GM23338 (cell line): ENCODE data around the gene RPL14. TPM values are rescaled to one million over a fixed set of nuclear protein-coding genes. Genes with fewer than 3 reads are reported as not detected.
A peak's percentile ranks its signal among the peaks of the same experiment; 100 is the strongest.

Source experiments
- ATAC-seq: fragments of 200-7000 bp; cut with Tn5 transposase; 3 replicates; pipeline ENCODE4 v1.9.1; 2020
- DNase-seq: peaks from one replicate; pipeline ENCODE4 v3.0.0-alpha.2; 2015; ENCODE audit warnings: low spot score
- H2AFZ ChIP-seq: fragments of 200-600 bp; sonication (generic); 2 replicates; pipeline ENCODE4 v1.8.0; 2016; ENCODE audit warnings: antibody characterized with exemption, mild to moderate bottlenecking, moderate library complexity
- H3F3A ChIP-seq: fragments of 200-600 bp; sonication (generic); replicated peaks from 2 replicates; pipeline ENCODE4 v1.8.0; 2017; ENCODE audit warnings: antibody characterized with exemption, mixed run types, low read depth
- H3K27ac ChIP-seq: fragments of 200-600 bp; sonication (generic); 2 replicates; pipeline ENCODE4 v1.6.1; 2016; ENCODE audit warnings: low read depth
- H3K27me3 ChIP-seq: fragments of 200-600 bp; sonication (generic); 2 replicates; pipeline ENCODE4 v1.8.0; 2016; ENCODE audit warnings: mild to moderate bottlenecking, mixed run types, moderate library complexity; ENCODE audit not compliant: insufficient read depth
- H3K36me3 ChIP-seq: fragments of 200-600 bp; sonication (generic); 2 replicates; pipeline ENCODE4 v1.8.0; 2016; ENCODE audit warnings: mild to moderate bottlenecking; ENCODE audit not compliant: insufficient read depth
- H3K4me1 ChIP-seq: fragments of 200-600 bp; sonication (generic); 2 replicates; pipeline ENCODE4 v1.8.0; 2016; ENCODE audit warnings: mild to moderate bottlenecking, moderate library complexity; ENCODE audit not compliant: insufficient read depth
- H3K4me2 ChIP-seq: fragments of 200-600 bp; sonication (generic); 2 replicates; pipeline ENCODE4 v1.7.1; 2017; ENCODE audit warnings: mixed run types
- H3K4me3 ChIP-seq: fragments of 200-600 bp; sonication (generic); 2 replicates; pipeline ENCODE4 v1.6.1; 2016; ENCODE audit warnings: mixed run types
- H3K79me2 ChIP-seq: fragments of 200-600 bp; sonication (generic); replicated peaks from 2 replicates; pipeline ENCODE4 v1.8.0; 2017; ENCODE audit warnings: mild to moderate bottlenecking; ENCODE audit not compliant: insufficient read depth
- H3K9me2 ChIP-seq: fragments of 200-600 bp; sonication (generic); 2 replicates; pipeline ENCODE4 v1.8.0; 2017; ENCODE audit not compliant: insufficient read depth
- H4K20me1 ChIP-seq: fragments of 200-600 bp; sonication (generic); replicated peaks from 2 replicates; pipeline ENCODE4 v1.8.0; 2017; ENCODE audit warnings: mild to moderate bottlenecking; ENCODE audit not compliant: insufficient read depth
- H3K27ac Mint-ChIP-seq: 2 replicates; pipeline ENCODE4 v1.8.0; 2020; ENCODE audit warnings: inconsistent platforms, mild to moderate bottlenecking, moderate library complexity, mixed read lengths
- H3K27me3 Mint-ChIP-seq: 3 replicates; pipeline ENCODE4 v1.8.0; 2022; ENCODE audit warnings: low read depth, mild to moderate bottlenecking, moderate library complexity, mixed read lengths, inconsistent platforms; ENCODE audit not compliant: insufficient read depth, poor library complexity
- H3K36me3 Mint-ChIP-seq: 3 replicates; pipeline ENCODE4 v1.8.0; 2021; ENCODE audit warnings: low read depth, mild to moderate bottlenecking, inconsistent platforms, moderate library complexity, mixed read lengths
- H3K4me1 Mint-ChIP-seq: 3 replicates; pipeline ENCODE4 v1.8.0; 2020; ENCODE audit warnings: mild to moderate bottlenecking, inconsistent platforms, mixed read lengths
- H3K4me3 Mint-ChIP-seq: 3 replicates; pipeline ENCODE4 v1.8.0; 2021; ENCODE audit warnings: moderate library complexity, mild to moderate bottlenecking, inconsistent platforms, mixed read lengths
- H3K9me3 Mint-ChIP-seq: 3 replicates; pipeline ENCODE4 v1.8.0; 2020; ENCODE audit warnings: moderate library complexity, mild to moderate bottlenecking, inconsistent platforms, mixed read lengths
- CREB1 ChIP-seq: fragments of 250-450 bp; sonication (Bioruptor Pico); IDR thresholded peaks from 2 replicates; pipeline ENCODE4 v1.5.0; 2020; ENCODE audit warnings: low read depth, mild to moderate bottlenecking, moderate library complexity
- EZH2 ChIP-seq: fragments of 200-600 bp; sonication (generic); IDR thresholded peaks from one replicate; pipeline ENCODE4 v1.8.0; 2017; ENCODE audit warnings: antibody characterized with exemption, mild to moderate bottlenecking, low read depth; ENCODE audit not compliant: unreplicated experiment
- EZH2phosphoT487 ChIP-seq: fragments of 200-600 bp; sonication (generic); IDR thresholded peaks from one replicate; pipeline ENCODE4 v1.8.1; 2018; ENCODE audit warnings: antibody characterized with exemption; ENCODE audit not compliant: unreplicated experiment
- JUNB ChIP-seq: IDR thresholded peaks from one replicate; pipeline ENCODE4 v1.6.1; 2016; ENCODE audit warnings: antibody characterized with exemption; ENCODE audit not compliant: unreplicated experiment
- NANOG ChIP-seq: IDR thresholded peaks from 2 replicates; pipeline ENCODE4 v1.6.1; 2016; ENCODE audit warnings: antibody characterized with exemption, borderline replicate concordance
- POLR2AphosphoS5 ChIP-seq: IDR thresholded peaks from 2 replicates; pipeline ENCODE4 v1.6.1; 2016; ENCODE audit warnings: antibody characterized with exemption, low read depth
- STAT1 ChIP-seq: IDR thresholded peaks from one replicate; pipeline ENCODE4 v1.6.1; 2016; ENCODE audit warnings: antibody characterized with exemption; ENCODE audit not compliant: unreplicated experiment
- ZNF114 ChIP-seq: fragments of 250-450 bp; sonication (Bioruptor Pico); IDR thresholded peaks from 2 replicates; pipeline ENCODE4 v1.5.0; 2020; ENCODE audit warnings: mild to moderate bottlenecking, moderate library complexity
- ZNF331 ChIP-seq: fragments of 250-450 bp; sonication (Bioruptor Pico); IDR thresholded peaks from 2 replicates; pipeline ENCODE4 v1.5.0; 2020; ENCODE audit warnings: low read depth, mild to moderate bottlenecking, moderate library complexity
- polyA plus RNA-seq: library from polyadenylated mRNA; unstranded; fragments of >200 nt; fragmentation: Nextera tagmentation; extraction: Ambion mirVana; gene quantifications from 2 replicates; pipeline ENCODE4 v1.2.1, GENCODE V29; 2016
- total RNA-seq: library from RNA; depleted of rRNA; stranded (reverse); fragments of >200 nt; shearing (Covaris generic); gene quantifications from 2 replicates; pipeline ENCODE4 v1.2.3, GENCODE V29; 2014
- TF ChIP-seq, protein P1 (sequence below): fragments of 250-450 bp; sonication (Bioruptor Pico); IDR thresholded peaks from 2 replicates; pipeline ENCODE4 v1.5.0; 2020; ENCODE audit warnings: mild to moderate bottlenecking, moderate library complexity
- TF ChIP-seq, protein P2 (sequence below): IDR thresholded peaks from 2 replicates; pipeline ENCODE4 v1.6.1; 2016; ENCODE audit warnings: antibody characterized with exemption
- TF ChIP-seq, protein P3 (sequence below), 2 experiments: fragments of 200-600 bp in 1 of 2; sonication (generic) in 1 of 2; conservative IDR thresholded peaks; 2 replicates each; pipeline versions ENCODE4 v1.5.1 to v1.6.1; 2016 to 2017; ENCODE audit warnings: antibody characterized with exemption in 2 of 2, low read depth in 2 of 2, mild to moderate bottlenecking in 2 of 2, moderate library complexity in 1 of 2
- TF ChIP-seq, protein P4 (sequence below): IDR thresholded peaks from one replicate; pipeline ENCODE4 v1.6.1; 2018; ENCODE audit warnings: antibody characterized with exemption; ENCODE audit not compliant: unreplicated experiment

The RPL14 gene
- total and polyA plus RNA-seq, 2 experiments from 2014 or later, result 596 to 1,748 TPM

DNA sequence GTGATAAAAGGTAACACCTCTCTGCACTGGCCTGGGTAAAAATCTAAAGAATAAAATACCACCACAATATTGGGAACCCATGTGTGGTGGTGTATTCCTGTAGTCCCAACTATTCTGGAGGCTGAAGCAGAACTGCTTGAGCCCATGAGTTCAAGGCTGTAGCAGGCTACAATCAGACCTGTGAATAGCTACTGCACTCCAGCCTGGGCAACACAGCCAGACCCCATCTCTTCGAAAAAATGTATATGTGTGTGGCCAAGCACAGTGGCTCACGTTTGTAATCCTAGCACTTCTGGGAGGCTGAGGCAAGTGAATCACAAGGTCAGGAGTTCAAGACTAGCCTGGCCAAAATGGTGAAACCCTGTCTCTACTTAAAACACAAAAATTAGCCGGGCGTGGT, 1.8 kb upstream of the RPL14 start:
- no peaks in the 10 kb centered on the region for H3K9me2 ChIP-seq
- no peak overlapping the region for H3K4me3 ChIP-seq
- Mint-ChIP-seq H3K4me1 (peaks cover 24% of the 10 kb centered on the region), H3K4me3 (peak overlapping the region; percentile 93; the same call in 2 of the 3 replicates), H3K27me3 (peaks cover 6% of the 10 kb centered on the region), H3K9me3 (no peaks in the 10 kb centered on the region), H3K27ac (no peak overlapping the region), H3K36me3 (peaks cover 37% of the 10 kb centered on the region)
- no peaks in the 10 kb centered on the region for H3K27me3 ChIP-seq
- ATAC-seq (no peak), DNase-seq (no peak)
- no peak overlapping the region for H3K4me2 ChIP-seq
- H4K20me1 ChIP-seq, result peaks cover 24% of the 10 kb centered on the region
- H3K79me2 ChIP-seq, result peaks cover 30% of the 10 kb centered on the region
- H2AFZ ChIP-seq, result no peak overlapping the region
- peaks cover 25% of the 10 kb centered on the region for H3K36me3 ChIP-seq
- H3K4me1 ChIP-seq, result peaks cover 15% of the 10 kb centered on the region
- H3K27ac ChIP-seq, result no peak overlapping the region
- peaks cover 20% of the 10 kb centered on the region for H3F3A ChIP-seq
- TF ChIP-seq, protein P1, sequence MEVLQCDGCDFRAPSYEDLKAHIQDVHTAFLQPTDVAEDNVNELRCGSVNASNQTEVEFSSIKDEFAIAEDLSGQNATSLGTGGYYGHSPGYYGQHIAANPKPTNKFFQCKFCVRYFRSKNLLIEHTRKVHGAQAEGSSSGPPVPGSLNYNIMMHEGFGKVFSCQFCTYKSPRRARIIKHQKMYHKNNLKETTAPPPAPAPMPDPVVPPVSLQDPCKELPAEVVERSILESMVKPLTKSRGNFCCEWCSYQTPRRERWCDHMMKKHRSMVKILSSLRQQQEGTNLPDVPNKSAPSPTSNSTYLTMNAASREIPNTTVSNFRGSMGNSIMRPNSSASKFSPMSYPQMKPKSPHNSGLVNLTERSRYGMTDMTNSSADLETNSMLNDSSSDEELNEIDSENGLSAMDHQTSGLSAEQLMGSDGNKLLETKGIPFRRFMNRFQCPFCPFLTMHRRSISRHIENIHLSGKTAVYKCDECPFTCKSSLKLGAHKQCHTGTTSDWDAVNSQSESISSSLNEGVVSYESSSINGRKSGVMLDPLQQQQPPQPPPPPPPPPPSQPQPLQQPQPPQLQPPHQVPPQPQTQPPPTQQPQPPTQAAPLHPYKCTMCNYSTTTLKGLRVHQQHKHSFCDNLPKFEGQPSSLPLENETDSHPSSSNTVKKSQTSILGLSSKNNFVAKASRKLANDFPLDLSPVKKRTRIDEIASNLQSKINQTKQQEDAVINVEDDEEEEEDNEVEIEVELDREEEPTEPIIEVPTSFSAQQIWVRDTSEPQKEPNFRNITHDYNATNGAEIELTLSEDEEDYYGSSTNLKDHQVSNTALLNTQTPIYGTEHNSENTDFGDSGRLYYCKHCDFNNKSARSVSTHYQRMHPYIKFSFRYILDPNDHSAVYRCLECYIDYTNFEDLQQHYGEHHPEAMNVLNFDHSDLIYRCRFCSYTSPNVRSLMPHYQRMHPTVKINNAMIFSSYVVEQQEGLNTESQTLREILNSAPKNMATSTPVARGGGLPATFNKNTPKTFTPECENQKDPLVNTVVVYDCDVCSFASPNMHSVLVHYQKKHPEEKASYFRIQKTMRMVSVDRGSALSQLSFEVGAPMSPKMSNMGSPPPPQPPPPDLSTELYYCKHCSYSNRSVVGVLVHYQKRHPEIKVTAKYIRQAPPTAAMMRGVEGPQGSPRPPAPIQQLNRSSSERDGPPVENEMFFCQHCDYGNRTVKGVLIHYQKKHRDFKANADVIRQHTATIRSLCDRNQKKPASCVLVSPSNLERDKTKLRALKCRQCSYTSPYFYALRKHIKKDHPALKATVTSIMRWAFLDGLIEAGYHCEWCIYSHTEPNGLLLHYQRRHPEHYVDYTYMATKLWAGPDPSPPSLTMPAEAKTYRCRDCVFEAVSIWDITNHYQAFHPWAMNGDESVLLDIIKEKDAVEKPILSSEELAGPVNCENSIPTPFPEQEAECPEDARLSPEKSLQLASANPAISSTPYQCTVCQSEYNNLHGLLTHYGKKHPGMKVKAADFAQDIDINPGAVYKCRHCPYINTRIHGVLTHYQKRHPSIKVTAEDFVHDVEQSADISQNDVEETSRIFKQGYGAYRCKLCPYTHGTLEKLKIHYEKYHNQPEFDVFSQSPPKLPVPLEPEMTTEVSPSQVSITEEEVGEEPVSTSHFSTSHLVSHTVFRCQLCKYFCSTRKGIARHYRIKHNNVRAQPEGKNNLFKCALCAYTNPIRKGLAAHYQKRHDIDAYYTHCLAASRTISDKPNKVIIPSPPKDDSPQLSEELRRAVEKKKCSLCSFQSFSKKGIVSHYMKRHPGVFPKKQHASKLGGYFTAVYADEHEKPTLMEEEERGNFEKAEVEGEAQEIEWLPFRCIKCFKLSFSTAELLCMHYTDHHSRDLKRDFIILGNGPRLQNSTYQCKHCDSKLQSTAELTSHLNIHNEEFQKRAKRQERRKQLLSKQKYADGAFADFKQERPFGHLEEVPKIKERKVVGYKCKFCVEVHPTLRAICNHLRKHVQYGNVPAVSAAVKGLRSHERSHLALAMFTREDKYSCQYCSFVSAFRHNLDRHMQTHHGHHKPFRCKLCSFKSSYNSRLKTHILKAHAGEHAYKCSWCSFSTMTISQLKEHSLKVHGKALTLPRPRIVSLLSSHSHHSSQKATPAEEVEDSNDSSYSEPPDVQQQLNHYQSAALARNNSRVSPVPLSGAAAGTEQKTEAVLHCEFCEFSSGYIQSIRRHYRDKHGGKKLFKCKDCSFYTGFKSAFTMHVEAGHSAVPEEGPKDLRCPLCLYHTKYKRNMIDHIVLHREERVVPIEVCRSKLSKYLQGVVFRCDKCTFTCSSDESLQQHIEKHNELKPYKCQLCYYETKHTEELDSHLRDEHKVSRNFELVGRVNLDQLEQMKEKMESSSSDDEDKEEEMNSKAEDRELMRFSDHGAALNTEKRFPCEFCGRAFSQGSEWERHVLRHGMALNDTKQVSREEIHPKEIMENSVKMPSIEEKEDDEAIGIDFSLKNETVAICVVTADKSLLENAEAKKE, result no peak
- TF ChIP-seq EZH2phosphoT487 (no peak), ZNF114 (no peak), STAT1 (no peak), JUNB (no peak), CREB1 (CRISPR knock-in tag) (no peak), POLR2AphosphoS5 (no peak), EZH2 (no peak), NANOG (no peak), ZNF331 (CRISPR knock-in tag) (no peak)
- TF ChIP-seq, protein P2, sequence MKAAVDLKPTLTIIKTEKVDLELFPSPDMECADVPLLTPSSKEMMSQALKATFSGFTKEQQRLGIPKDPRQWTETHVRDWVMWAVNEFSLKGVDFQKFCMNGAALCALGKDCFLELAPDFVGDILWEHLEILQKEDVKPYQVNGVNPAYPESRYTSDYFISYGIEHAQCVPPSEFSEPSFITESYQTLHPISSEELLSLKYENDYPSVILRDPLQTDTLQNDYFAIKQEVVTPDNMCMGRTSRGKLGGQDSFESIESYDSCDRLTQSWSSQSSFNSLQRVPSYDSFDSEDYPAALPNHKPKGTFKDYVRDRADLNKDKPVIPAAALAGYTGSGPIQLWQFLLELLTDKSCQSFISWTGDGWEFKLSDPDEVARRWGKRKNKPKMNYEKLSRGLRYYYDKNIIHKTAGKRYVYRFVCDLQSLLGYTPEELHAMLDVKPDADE, result no peak
- TF ChIP-seq, protein P3, sequence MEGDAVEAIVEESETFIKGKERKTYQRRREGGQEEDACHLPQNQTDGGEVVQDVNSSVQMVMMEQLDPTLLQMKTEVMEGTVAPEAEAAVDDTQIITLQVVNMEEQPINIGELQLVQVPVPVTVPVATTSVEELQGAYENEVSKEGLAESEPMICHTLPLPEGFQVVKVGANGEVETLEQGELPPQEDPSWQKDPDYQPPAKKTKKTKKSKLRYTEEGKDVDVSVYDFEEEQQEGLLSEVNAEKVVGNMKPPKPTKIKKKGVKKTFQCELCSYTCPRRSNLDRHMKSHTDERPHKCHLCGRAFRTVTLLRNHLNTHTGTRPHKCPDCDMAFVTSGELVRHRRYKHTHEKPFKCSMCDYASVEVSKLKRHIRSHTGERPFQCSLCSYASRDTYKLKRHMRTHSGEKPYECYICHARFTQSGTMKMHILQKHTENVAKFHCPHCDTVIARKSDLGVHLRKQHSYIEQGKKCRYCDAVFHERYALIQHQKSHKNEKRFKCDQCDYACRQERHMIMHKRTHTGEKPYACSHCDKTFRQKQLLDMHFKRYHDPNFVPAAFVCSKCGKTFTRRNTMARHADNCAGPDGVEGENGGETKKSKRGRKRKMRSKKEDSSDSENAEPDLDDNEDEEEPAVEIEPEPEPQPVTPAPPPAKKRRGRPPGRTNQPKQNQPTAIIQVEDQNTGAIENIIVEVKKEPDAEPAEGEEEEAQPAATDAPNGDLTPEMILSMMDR (conservative IDR thresholded peaks at IDR 0.05; ENCODE audit: low read depth in 2 of 2), result no peak
- TF ChIP-seq, protein P4, sequence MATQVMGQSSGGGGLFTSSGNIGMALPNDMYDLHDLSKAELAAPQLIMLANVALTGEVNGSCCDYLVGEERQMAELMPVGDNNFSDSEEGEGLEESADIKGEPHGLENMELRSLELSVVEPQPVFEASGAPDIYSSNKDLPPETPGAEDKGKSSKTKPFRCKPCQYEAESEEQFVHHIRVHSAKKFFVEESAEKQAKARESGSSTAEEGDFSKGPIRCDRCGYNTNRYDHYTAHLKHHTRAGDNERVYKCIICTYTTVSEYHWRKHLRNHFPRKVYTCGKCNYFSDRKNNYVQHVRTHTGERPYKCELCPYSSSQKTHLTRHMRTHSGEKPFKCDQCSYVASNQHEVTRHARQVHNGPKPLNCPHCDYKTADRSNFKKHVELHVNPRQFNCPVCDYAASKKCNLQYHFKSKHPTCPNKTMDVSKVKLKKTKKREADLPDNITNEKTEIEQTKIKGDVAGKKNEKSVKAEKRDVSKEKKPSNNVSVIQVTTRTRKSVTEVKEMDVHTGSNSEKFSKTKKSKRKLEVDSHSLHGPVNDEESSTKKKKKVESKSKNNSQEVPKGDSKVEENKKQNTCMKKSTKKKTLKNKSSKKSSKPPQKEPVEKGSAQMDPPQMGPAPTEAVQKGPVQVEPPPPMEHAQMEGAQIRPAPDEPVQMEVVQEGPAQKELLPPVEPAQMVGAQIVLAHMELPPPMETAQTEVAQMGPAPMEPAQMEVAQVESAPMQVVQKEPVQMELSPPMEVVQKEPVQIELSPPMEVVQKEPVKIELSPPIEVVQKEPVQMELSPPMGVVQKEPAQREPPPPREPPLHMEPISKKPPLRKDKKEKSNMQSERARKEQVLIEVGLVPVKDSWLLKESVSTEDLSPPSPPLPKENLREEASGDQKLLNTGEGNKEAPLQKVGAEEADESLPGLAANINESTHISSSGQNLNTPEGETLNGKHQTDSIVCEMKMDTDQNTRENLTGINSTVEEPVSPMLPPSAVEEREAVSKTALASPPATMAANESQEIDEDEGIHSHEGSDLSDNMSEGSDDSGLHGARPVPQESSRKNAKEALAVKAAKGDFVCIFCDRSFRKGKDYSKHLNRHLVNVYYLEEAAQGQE, result no peak
